GM21390 (cell line): ENCODE results near the gene IL16.
A peak's percentile ranks its signal among the peaks of the same experiment; 100 is the strongest.
"Not testable (repeated sequence)": the region's sequence is repeated elsewhere in the genome, so short reads cannot be mapped to it uniquely, and the experiment has no call there.

ENCODE experiments used
- ATAC-seq: cut with Tn5 transposase; IDR thresholded peaks from one replicate; pipeline ENCODE4 v1.9.1; 2021; ENCODE audit not compliant: unreplicated experiment

IL16 gene

GRCh38 chr15:81309647-81310450 is 113.2 kb downstream of the IL16 start:
- no peak for ATAC-seq

- no peak for ATAC-seq
These were observed 113.8 kb downstream of the IL16 start for GRCh38 chr15:81310480-81310879.

- peak; percentile 70 for ATAC-seq
These were observed 115.2 kb downstream of the IL16 start for GRCh38 chr15:81311752-81312464.

GRCh38 chr15:81312790-81313543 is 116.3 kb downstream of the IL16 start:
- ATAC-seq: no peak

GRCh38 chr15:81313686-81314085 is 117.0 kb downstream of the IL16 start:
- ATAC-seq: no peak

GRCh38 chr15:81314378-81314777 is 117.7 kb downstream of the IL16 start:
- no peak for ATAC-seq

GRCh38 chr15:81315452-81316175 is 118.9 kb downstream of the IL16 start:
- ATAC-seq: no peak

GRCh38 chr15:81316267-81316666 is 119.6 kb downstream of the IL16 start:
- no peak for ATAC-seq

- ATAC-seq: no peak
These were observed 121.0 kb downstream of the IL16 start for GRCh38 chr15:81317642-81318017.

- no peak for ATAC-seq
These were observed 125.0 kb downstream of the IL16 start for GRCh38 chr15:81321667-81322066.

- no peak for ATAC-seq
These were observed 126.1 kb downstream of the IL16 start for GRCh38 chr15:81322676-81323253.

- peak; percentile 22 for ATAC-seq
These were observed 126.9 kb downstream of the IL16 start for GRCh38 chr15:81323559-81323943.

GRCh38 chr15:81323944-81324881 is 127.5 kb downstream of the IL16 start, which contains the start of gene STARD5:
TSS of gene STARD5 (minus strand) at chr15:81324141. CDS start at chr15:81324099, 42 bp downstream.
- peak; percentile 100 for ATAC-seq

- no peak for ATAC-seq
These were observed 130.0 kb downstream of the IL16 start for GRCh38 chr15:81326466-81327212.

- no peak for ATAC-seq
These were observed 130.8 kb downstream of the IL16 start for GRCh38 chr15:81327516-81327915.

- no peak for ATAC-seq
These were observed 132.8 kb downstream of the IL16 start for GRCh38 chr15:81329446-81329845.

GRCh38 chr15:81330366-81331090 is 133.8 kb downstream of the IL16 start:
- no peak for ATAC-seq

- not testable (repeated sequence) for ATAC-seq
These were observed 134.5 kb downstream of the IL16 start for GRCh38 chr15:81331141-81331540.
